ENCODE measurements around the gene BBX.
"Not testable (repeated sequence)": the region's sequence is repeated elsewhere in the genome, so short reads cannot be mapped to it uniquely, and the experiment has no call there.

Gene BBX

GRCh38 chr3:107810171-107811071 lies 287.7 kb downstream of the BBX start:
- no peak for DNase-seq

DNA sequence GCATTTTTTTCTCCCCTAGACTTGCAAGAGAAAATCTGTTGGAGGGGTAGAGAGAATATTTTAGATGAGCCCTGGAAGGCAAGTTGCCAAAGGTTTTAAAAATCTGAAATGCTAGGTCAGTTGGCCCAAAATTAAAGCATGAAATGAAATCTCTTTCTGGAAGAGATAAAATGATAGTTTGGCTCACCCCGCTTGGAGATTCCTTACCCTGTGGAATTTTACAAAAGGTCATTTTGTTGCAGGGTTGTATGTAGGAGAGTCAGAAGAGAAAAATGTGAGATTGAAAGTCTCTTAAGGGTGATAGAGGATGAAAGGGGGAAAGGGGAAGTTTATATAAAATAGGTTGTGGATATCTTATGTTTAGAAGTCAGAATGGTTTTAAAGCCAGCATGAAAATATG lies 290.3 kb downstream of the BBX start:
- no peak for DNase-seq

- DNase-seq = no peak
Observed at GRCh38 chr3:107816107-107816506, 293.3 kb downstream of the BBX start.

- DNase-seq = no peak
Observed at GRCh38 chr3:107817076-107817475, 294.3 kb downstream of the BBX start.

DNA sequence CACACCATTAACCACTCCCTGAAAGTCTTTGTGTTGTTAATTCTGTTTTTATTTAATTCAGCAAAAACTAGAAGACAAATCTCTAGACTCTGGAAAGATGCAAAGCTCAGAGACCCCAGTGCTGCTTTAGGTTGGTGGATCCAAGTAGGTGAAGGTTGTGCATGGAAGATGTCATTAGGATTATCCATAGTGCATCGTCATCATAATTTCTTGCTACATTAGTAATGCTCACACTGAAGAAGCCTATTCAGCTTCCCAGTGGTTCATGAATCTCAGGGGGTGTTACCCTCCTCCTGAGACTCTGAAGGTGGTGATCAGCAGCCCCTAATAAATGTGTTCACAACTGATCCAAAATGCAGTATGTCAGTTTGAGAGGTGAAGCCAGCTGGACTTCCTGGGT lies 295.3 kb downstream of the BBX start:
- no peak for DNase-seq

DNA sequence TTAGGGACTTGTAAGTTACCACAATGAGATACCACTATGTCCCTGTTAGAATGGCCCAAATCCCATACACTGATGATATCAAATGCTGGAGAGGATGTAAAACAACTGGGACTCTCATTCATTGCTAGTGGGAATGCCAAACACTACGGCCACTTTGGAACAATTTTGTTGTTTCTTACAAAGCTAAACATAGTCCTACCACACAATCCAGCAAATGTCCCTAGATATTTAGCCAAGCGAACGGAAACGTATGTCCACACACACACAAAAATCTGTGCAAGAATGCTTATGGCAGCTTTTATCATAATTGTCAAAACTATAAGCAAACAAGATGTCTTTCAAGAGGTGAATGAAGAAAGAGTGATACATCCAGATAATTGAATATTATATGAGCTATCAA lies 296.9 kb downstream of the BBX start:
- no peak for DNase-seq

GRCh38 chr3:107822308-107822707 lies 299.5 kb downstream of the BBX start:
- DNase-seq = no peak

- DNase-seq = no peak
Observed at GRCh38 chr3:107824822-107825371, 302.1 kb downstream of the BBX start.

GRCh38 chr3:107825556-107825955 lies 302.8 kb downstream of the BBX start:
- DNase-seq = no peak

- no peak for DNase-seq
Observed at GRCh38 chr3:107826727-107827126, 304.0 kb downstream of the BBX start.

- DNase-seq = no peak
Observed at GRCh38 chr3:107829185-107829584, 306.4 kb downstream of the BBX start.

DNA sequence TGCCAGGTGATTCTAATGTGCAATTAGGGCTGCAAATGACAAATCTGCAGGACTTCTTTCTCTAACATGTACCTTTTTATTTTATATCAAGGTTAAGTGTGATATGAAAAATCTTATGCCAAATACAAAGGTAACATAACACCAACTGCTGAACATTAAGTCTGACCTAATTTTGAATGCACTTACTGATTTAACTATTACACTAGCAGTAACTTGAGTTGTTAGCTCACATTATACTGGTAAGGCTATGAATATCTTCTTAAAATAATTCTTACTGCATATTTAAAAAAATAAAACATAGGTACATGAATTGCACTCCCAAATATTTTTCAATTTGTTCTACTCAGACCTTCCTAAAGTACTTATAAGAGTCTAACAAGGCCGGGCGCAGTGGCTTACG lies 308.8 kb downstream of the BBX start:
- no peak for DNase-seq

GRCh38 chr3:107833043-107833442 lies 310.3 kb downstream of the BBX start:
- DNase-seq = no peak

DNA sequence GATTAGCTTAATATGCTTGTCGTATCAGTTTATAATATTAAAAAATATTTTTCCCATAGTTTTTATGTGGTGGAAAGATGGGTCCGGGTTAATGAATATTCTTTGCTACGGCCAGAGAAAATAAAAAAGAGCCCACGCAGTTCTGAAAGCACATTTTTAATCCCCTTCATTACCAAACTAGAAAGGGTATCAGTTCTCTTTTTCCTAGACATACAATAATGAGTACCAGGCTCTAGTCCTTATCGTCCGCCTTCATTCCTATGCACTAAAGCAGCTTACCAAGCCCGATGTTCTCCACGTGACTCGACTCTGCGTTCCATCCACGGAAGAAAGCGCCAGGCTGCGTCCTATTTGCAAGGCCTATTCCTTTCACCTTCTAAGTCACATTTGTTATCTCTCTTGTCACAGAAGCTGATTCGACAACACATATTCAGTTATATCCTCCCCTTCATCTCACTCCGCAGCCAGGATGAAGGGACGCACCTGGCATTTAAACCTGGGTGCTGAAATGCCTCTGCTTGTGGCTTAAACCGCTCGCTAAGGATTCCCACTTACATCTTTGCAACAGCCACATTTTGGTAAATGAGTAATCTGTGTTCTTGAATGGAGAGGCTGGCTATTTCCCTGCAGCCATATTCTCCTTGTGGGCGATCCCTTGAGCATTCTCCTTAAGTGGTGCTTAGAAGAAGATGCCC lies 311.1 kb downstream of the BBX start:
- DNase-seq = no peak

DNA sequence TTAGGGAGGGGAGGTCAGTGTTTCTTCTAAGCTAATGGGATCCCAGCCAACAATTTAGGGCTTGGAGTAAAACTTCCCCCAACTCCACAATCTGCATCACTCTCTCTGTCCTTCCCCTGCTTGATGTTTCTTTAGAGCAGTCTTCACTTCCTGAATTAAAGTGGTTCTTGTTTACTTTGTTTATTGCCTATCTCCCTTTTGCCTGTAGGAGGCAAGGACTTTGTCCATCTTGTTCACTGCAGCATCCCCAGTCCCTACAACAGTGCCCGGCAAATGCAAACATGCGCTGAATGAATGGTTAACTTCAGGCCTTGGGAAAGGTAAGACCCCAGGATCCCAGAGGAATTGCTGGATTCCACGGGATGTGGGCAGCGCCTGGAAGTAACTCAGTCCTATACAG lies 312.2 kb downstream of the BBX start:
- DNase-seq = not testable (repeated sequence)

DNA sequence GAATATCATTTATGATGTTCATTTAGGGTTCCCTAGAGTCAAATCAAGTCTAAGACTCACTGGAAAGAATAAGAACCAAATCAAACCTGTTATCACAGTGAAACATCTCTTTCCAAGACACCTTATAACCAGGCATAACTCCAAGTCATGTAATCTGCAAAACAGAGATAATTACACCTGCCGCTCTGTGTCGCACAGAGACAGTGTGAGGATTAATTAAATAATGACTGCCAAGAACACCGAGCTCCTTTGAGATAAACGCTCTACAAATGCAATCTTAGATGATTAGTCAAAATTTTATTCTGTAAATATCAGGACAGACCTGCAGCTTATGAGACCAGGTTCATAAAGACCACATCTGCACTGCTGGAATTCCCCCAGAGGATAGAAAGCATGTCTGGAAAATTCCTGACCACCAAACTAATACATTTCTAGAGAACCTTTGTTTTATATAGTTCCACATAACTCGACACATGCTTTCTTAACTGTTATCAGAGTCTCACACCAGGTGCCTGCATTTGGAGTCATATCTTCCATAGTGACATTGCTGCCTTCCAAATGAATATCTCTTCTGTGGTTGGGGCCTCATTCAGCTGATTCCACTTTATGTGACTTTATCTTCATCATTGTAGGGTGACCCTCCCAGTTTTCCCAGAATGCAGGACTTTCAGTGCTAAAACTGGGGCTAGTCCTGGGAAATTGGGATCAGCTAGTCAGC lies 315.3 kb downstream of the BBX start:
- DNase-seq = no peak

DNA sequence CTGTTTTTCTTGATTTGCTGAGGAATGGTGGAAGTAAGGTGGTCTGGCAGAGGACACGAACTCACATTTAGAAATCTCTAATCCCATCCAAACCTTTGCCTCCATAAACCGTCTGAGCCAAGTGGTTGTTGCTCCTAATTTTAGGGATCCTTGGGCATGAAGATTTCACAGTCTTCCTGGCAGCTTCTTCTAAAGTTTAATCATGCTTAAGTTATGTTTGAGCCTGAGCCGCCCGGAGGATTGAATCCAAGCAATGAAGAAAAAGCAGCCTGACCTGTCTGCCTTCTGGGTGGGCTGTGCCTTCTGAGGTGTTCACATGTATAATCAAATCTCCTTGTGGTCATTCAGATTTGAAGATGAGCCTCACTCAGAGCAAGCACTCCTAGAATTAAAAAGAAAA lies 319.1 kb downstream of the BBX start:
- DNase-seq = no peak

DNA sequence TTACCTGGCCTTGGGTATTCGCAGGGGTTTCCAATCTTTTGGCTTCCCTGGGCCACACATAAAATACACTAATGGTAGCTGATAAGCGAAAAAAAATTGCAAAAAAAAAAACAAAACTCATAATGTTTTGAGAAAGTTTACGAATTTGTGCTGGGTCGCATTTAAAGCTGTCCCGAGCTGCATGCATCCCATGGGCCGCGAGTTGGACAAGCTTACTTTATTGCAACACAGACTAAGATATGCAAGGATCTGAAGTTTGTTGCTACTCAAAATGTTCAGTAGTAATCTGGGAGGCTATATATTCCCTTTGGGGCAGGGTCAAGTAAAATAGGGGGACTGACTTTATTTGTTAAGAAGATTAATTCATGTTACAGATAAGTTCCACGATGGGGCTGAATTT lies 320.2 kb downstream of the BBX start:
- no peak for DNase-seq

GRCh38 chr3:107845380-107846278 lies 322.9 kb downstream of the BBX start:
- no peak for DNase-seq

- peak in 1 of 2 donors; percentile 25 for DNase-seq
Observed at GRCh38 chr3:107846279-107846852, 323.6 kb downstream of the BBX start.

DNA sequence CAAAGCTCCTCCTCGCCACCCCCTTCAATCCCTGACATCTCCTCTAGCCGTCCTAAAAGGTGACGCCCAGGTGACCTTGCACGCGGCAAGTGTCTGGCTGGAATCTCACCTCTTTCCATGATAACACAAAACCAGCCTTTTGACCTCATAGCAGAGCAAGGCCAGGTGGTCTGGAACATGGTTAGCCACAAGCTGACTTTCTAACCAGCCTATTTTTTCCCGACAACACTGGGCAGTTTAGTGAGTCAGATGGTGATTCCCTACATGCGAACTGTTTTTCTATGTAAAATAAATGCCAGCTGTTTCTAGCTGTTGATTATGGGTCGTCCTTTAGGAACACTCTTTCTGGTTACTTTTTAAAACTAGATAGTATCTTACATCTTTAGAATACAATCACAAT lies 325.0 kb downstream of the BBX start:
- DNase-seq = no peak

DNA sequence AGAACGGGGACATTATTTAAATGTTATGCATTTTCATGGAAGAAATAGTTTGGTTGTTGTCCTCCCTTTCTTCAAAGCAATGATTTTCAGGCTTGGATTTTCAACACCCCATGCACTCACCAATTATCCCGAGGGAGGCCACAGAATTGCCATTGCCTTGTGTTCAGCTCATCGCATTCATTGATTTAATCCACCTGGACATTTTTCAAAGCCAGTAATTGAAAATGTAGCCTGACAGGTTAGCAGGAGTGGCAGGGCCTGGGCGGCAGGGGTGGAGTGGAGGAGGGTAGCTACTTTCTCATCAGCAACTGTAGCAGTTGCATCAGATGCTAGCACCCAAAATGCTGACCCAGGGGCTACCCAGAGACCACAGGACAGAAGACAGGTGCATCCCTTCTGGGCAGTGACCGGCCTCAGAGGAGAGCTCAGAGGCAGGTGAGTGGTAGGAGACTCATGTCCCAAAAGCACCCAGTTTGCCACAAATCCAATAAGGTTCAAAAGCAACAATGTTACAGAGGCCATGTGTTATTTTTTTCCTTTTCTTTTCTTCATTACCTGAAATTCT lies 325.7 kb downstream of the BBX start:
- no peak for DNase-seq

Measured in CD4-positive, alpha-beta T cell treated with Interferon alpha-2 for 1 hour (primary cell).